GM12865 (cell line): ENCODE measurements around the gene GJB1.
"Not testable (repeated sequence)": the region's sequence is repeated elsewhere in the genome, so short reads cannot be mapped to it uniquely, and the experiment has no call there.

Source experiments
- DNase-seq: peaks from one replicate; pipeline ENCODE4 v3.0.0; 2010; ENCODE audit warnings: low read depth
- H3K4me3 ChIP-seq: 2 replicates; pipeline ENCODE4 v1.5.1; 2011; ENCODE audit warnings: mild to moderate bottlenecking, low read depth, low read length, control low read depth
- CTCF ChIP-seq: IDR thresholded peaks from 2 replicates; pipeline ENCODE4 v1.5.1; 2011; ENCODE audit warnings: low read length, control low read depth, low read depth, inconsistent platforms; ENCODE audit not compliant: insufficient read depth; ENCODE audit errors: missing control alignments

GJB1 gene

GRCh38 chrX:71252221-71252620, 29.2 kb downstream of the GJB1 start:
- TF ChIP-seq CTCF, result no peak
- DNase-seq, result no peak
- peak overlapping the region; percentile 91 for H3K4me3 ChIP-seq

GRCh38 chrX:71253253-71254091, 30.4 kb downstream of the GJB1 start:
- peak overlapping the region; percentile 91 for H3K4me3 ChIP-seq
- peak; percentile 57 for DNase-seq
- TF ChIP-seq CTCF, result peak; percentile 67

GRCh38 chrX:71254092-71254963, 31.3 kb downstream of the GJB1 start, which contains the start of gene ZMYM3:
Gene ZMYM3, minus strand, starts transcription at chrX:71254140. Its CDS starts 885 bp downstream, at chrX:71253255.
- peak within 1 kb of the TSS; percentile 91 for H3K4me3 ChIP-seq
- no peak for TF ChIP-seq CTCF
- DNase-seq, result peak; percentile 90

- DNase-seq, result no peak
- TF ChIP-seq CTCF, result no peak
- no peak overlapping the region for H3K4me3 ChIP-seq
Observed at GRCh38 chrX:71256051-71256450, 33.0 kb downstream of the GJB1 start.

- no peak for TF ChIP-seq CTCF
- no peak for DNase-seq
Observed at GRCh38 chrX:71256856-71257255, 33.8 kb downstream of the GJB1 start.

GRCh38 chrX:71268624-71269023, 45.6 kb downstream of the GJB1 start:
- H3K4me3 ChIP-seq, DNase-seq: not testable (repeated sequence)

More at GRCh38 chrX:71256856-71257255, 33.8 kb downstream of the GJB1 start:
- no peak overlapping the region for H3K4me3 ChIP-seq

GRCh38 chrX:71269801-71270395, 46.9 kb downstream of the GJB1 start:
- no peak overlapping the region for H3K4me3 ChIP-seq
- TF ChIP-seq CTCF, result no peak
- no peak for DNase-seq

- not testable (repeated sequence) for DNase-seq, H3K4me3 ChIP-seq
Observed at GRCh38 chrX:71272313-71272712, 49.3 kb downstream of the GJB1 start.
